Subcutaneous abdominal adipose tissue (tissue), 5 donors: Measurements from ENCODE around the gene INPP5A.
"Not testable (repeated sequence)": the region's sequence is repeated elsewhere in the genome, so short reads cannot be mapped to it uniquely, and the experiment has no call there.

ENCODE experiments used
- H3K27ac ChIP-seq: one replicate; pipeline ENCODE4 v1.7.0; 2013; ENCODE audit warnings: low read depth, mild to moderate bottlenecking, inconsistent platforms, low read length, moderate library complexity
- H3K27me3 ChIP-seq, 5 donors: one replicate each; pipeline ENCODE4 v1.7.0; 2013; ENCODE audit warnings: low read length in 5 of 5, inconsistent platforms in 1 of 5; ENCODE audit not compliant: control insufficient read depth in 5 of 5, insufficient read depth in 4 of 5
- H3K36me3 ChIP-seq, 5 donors: one replicate each; pipeline ENCODE4 v1.7.0; 2013; ENCODE audit warnings: low read length in 5 of 5; ENCODE audit not compliant: control insufficient read depth in 5 of 5, insufficient read depth in 5 of 5
- H3K4me1 ChIP-seq, 5 donors: one replicate each; pipeline ENCODE4 v1.7.0; 2013; ENCODE audit warnings: low read length in 5 of 5, mild to moderate bottlenecking in 3 of 5, moderate library complexity in 1 of 5; ENCODE audit not compliant: control insufficient read depth in 5 of 5, insufficient read depth in 5 of 5
- H3K4me3 ChIP-seq, 5 donors: one replicate each; pipeline ENCODE4 v1.7.0; 2013; ENCODE audit warnings: low read length in 5 of 5, low read depth in 1 of 5
- H3K9ac ChIP-seq, 5 donors: one replicate each; pipeline ENCODE4 v1.7.0; 2013; ENCODE audit warnings: low read length in 5 of 5, mild to moderate bottlenecking in 4 of 5, moderate library complexity in 3 of 5
- H3K9me3 ChIP-seq, 5 donors: one replicate each; pipeline ENCODE4 v1.7.0; 2013; ENCODE audit warnings: low read length in 5 of 5; ENCODE audit not compliant: control insufficient read depth in 5 of 5
- donor health status: healthy.
- donor health status: healthy.
- donor health status: healthy.
- donor health status: healthy.
- donor health status: healthy.

Gene INPP5A

DNA sequence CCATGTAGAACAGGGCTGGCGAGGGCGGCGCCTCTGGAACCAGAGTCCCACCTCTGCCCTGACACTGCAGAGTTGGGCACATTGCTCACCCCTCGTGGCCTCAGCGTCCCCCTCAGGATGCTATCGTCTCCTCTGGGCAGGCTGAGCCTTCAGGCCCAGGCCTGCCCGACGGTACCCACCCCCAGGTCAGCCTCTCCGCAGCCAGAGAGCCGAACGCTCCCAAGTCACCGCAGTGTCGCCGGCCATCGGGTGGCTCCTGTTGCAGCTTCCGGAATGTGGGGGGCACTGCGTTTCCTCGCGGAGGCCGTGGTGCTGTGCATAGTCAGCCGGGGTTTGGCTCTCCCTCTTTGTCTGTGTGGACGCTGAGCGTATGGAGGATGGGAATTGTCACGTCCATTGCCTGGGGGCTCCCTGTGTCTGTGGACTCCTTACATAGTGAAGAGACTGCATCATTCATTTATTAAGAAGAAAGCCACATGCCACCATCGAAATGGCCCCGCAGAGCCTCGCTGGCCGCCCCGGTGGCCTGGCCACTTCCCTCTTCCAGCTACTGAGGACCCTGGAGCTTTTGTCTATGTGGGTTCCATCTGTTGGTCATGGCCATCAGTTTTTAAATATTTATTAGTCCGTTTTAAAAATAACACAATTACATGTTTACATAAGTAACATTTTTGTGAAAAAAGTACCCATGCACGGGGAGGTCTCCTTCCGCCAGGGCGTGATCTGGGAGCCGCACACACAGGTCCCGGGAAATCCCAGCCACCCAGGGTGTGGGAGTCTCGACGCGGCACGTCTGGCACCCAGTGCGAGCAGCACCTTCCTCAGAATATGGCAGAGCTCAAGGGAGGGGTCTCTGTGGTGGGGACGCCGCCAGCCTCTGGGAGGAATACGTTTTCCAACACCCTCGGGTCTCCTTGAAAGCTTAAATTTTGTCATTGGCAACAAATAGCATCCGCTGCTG lies 232.8 kb downstream of the INPP5A start:
- Histone ChIP-seq H3K9me3 (no peaks in the 10 kb centered on the region), H3K9ac (no peak overlapping the region), H3K27ac (no peak overlapping the region), H3K4me3 (no peak overlapping the region), H3K27me3 (peaks cover 0 to 5% (median 0%) of the 10 kb centered on the region in 5 donors), H3K36me3 (peaks cover 0 to 57% (median 40%) of the 10 kb centered on the region in 5 donors), H3K4me1 (peaks cover 0 to 7% (median 0%) of the 10 kb centered on the region in 5 donors)

DNA sequence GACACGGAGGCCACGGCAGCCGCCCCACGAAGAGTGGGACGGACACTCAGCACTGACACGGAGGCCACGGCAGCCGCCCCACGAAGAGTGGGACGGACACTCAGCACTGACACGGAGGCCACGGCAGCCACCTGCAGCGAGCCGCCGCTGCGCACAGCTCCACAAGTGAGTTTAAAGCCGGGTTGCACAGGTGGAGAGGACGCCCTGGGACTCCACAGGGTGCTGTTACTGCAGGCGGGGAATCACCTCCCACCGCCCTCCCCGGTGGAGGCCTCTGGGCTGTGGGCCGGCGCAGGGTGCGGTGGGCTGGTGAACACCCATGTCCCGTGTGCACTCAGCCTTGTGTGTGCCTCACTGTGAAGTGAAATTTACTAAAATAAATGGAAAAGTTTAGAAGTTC lies 235.2 kb downstream of the INPP5A start:
- not testable (repeated sequence) for H3K4me1 ChIP-seq, H3K9me3 ChIP-seq, H3K4me3 ChIP-seq, H3K27ac ChIP-seq, H3K27me3 ChIP-seq, H3K9ac ChIP-seq
- H3K36me3 ChIP-seq: peaks cover 0 to 58% (median 40%) of the 10 kb centered on the region in 5 donors

DNA sequence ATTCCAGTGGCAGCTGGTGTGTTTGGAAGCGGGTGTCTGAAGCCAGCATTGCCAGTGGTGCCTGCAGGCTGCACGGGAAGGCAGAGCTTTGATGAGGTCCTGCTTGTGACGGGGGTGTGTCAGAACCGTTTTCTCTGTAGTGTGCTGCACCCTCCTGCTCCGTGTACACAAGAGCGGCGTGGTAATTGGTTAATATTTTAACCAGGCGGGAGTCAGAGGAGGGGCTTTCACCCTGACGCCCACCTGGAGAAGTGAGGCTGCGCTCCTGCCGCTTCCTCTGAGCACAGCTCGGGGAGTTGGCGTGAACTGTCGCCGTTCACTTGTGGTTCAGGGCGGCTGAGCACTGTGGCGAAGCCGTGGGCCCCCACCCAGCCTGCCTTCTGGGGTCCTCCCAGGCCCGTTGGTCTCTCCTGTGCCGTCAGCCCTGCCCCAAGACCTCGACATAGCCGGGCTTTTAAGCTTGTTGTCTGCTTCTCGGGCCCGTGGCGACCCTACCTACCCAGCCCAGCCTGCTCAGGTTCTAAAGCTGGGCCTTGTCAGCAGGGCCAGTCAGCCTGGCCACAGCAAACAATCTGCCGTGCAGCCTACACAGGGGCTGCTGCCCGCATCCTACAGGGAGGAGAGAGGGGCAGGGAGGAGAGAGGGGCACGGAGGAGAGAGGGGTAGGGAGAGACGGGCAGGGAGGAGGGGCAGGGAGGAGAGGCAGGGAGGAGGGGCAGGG lies 236.8 kb downstream of the INPP5A start:
- no peak overlapping the region for H3K27ac ChIP-seq
- no peak overlapping the region for H3K9ac ChIP-seq
- H3K27me3 ChIP-seq: no peaks in the 10 kb centered on the region
- no peak overlapping the region for H3K4me3 ChIP-seq
- no peaks in the 10 kb centered on the region for H3K9me3 ChIP-seq
- H3K36me3 ChIP-seq: peaks cover 0 to 56% (median 38%) of the 10 kb centered on the region in 5 donors
- H3K4me1 ChIP-seq: no peaks in the 10 kb centered on the region

DNA sequence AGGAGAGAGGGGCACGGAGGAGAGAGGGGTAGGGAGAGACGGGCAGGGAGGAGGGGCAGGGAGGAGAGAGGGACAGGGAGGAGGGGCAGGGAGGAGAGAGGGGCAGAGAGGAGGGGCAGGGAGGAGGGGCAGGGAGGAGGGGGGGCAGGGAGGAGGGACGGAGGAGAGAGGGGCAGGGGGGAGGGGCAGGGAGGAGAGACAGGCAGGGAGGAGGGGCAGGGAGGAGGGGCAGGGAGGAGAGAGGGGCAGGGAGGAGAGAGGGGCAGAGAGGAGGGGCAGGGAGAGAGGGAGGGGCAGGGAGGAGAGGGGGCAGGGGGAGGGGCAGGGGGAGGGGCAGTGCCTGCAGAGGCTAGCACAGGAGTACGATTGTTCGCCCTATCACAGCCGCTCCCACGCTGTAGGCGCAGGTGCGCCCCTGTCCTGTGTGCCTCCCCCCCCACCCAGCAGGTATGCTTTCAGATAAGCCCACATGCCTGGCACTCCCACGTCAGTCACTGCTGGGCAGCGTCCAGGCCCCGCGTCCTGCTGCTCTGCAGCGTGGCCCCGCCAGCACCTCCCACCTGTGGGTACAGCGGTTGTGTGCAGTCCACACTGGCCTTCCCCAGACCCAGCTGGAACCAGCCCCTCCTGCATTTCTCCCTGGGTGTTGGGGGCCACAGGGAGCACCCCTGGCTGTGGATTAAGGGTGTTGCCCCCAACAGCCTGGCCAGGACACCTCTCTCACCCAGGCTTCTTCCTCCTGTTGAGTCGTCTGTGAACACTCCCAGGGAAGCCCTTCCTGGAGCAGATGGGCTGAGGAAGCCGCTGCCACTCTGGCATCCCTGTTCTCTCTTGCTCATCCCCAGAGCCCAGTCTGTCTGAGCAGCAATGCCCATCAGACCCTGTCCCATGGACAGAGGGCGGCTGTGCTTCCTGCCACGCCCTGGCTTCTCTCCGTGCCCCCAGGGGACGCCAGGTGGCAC lies 237.6 kb downstream of the INPP5A start:
- peaks cover 0 to 59% (median 45%) of the 10 kb centered on the region in 5 donors for H3K36me3 ChIP-seq

DNA sequence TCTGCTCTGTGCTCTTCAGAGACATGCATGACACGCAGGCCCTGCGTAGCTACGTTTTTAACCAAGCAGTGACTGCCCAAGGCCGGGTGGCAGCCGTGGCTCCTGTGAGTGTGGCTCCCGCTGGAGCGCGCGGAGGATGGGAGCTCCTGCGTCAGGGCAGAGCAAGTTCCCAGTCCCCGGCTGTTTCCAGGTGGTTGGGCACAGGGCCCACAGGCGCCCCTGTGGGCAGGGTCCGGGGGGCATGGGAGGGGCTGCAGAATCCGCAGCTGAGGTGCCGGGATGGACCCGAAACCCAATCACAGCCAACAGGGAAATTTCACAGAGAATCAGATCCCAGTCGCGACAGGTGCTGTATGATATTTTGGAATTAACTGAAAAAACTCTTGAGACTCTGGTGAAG lies 238.6 kb downstream of the INPP5A start:
- no peaks in the 10 kb centered on the region for H3K27me3 ChIP-seq
- no peak overlapping the region for H3K27ac ChIP-seq
- H3K9ac ChIP-seq: no peak overlapping the region
- H3K4me1 ChIP-seq: no peaks in the 10 kb centered on the region
- H3K9me3 ChIP-seq: no peaks in the 10 kb centered on the region
- H3K36me3 ChIP-seq: peaks cover 0 to 58% (median 43%) of the 10 kb centered on the region in 5 donors
- H3K4me3 ChIP-seq: no peak overlapping the region

More for the DNA sequence above, 237.6 kb downstream of the INPP5A start:
- H3K9ac ChIP-seq: no peak overlapping the region
- no peak overlapping the region for H3K4me3 ChIP-seq
- no peaks in the 10 kb centered on the region for H3K9me3 ChIP-seq
- no peak overlapping the region for H3K27ac ChIP-seq
- no peaks in the 10 kb centered on the region for H3K4me1 ChIP-seq
- H3K27me3 ChIP-seq: no peaks in the 10 kb centered on the region

DNA sequence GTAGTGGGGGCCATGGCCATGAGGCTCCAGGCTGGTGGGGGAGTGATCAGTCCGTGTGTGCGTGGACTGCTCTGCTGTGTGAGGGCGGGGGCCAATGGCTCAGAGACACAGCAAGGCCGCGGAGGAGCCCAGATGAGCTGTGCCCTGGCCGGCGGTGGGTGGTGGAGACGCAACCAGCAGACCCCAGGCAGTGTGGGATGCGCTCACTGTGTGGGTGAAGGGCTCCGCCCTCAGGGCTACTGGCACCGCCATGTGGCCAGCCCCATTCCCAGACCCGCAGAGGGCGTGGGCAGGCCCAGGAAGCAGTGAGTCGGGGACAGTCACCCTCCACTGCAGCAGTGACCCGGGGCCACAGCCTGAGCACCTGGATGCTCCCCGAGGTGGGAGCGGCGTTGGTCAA lies 239.2 kb downstream of the INPP5A start:
- Histone ChIP-seq H3K27ac (no peak overlapping the region), H3K36me3 (peaks cover 0 to 60% (median 45%) of the 10 kb centered on the region in 5 donors), H3K27me3 (no peaks in the 10 kb centered on the region), H3K9me3 (no peaks in the 10 kb centered on the region), H3K4me3 (no peak overlapping the region), H3K4me1 (no peaks in the 10 kb centered on the region), H3K9ac (no peak overlapping the region)

DNA sequence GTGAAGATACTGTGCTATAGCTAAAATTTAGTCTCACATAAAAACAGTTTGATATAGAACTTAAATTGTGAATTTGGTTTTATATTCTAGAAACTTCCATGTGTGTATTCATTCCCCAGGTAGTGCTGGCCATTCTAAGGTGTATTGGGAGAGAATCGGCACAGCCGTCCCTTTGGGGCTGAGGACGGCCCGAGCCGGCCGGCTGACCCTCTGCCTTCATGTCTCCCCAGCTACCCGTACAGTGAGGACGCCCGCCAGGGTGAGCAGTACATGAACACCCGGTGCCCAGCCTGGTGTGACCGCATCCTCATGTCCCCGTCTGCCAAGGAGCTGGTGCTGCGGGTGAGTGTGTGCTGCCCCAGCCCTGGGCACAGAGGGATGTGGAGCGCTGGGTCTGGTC lies 239.9 kb downstream of the INPP5A start:
- Histone ChIP-seq H3K27me3 (no peaks in the 10 kb centered on the region), H3K4me1 (no peaks in the 10 kb centered on the region), H3K36me3 (peaks cover 0 to 66% (median 51%) of the 10 kb centered on the region in 5 donors), H3K9me3 (no peaks in the 10 kb centered on the region), H3K27ac (no peak overlapping the region), H3K9ac (no peak overlapping the region), H3K4me3 (no peak overlapping the region)

DNA sequence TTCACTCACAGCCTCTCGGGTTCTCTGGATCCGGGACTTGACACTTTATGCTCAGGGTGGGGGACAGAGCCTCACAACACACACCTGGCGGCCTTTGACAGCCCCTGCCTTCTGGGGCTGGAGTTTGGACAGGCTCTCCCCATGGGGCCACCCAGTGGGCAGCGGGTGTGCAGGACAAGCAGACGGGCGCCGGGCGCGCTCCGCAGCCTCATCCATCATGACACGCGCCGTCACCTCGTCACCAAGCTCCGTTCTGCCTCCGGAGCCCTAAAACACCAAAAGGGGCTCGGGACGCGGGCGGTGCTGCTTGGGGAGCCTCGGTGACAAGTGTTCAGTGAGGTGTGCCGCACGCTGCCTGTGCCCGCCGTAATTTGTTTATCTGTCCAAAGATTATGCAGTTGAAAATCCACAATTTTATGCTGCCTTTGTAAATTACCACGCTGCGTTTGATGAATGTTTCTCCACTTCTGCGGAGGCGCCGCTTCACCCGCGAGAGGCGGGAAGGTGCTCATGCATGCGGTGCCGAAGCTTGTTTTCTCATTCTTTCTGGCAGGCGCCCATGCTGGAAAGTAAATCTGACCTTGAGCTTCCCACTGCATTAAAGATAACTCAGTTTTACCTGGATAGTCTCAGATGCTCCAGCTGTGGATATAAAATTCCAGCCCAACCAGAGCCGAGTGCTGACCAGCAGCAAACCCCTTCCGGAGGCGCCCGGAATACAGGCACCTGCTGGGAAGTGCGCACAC lies 242.1 kb downstream of the INPP5A start:
- peaks cover 4 to 72% (median 52%) of the 10 kb centered on the region in 5 donors for H3K36me3 ChIP-seq
- H3K9ac ChIP-seq: no peak overlapping the region
- peaks cover 1 to 11% (median 10%) of the 10 kb centered on the region in 5 donors for H3K27me3 ChIP-seq
- no peak overlapping the region for H3K4me3 ChIP-seq
- H3K27ac ChIP-seq: no peak overlapping the region
- H3K9me3 ChIP-seq: no peaks in the 10 kb centered on the region
- H3K4me1 ChIP-seq: peaks cover 0 to 2% (median 0%) of the 10 kb centered on the region in 5 donors

DNA sequence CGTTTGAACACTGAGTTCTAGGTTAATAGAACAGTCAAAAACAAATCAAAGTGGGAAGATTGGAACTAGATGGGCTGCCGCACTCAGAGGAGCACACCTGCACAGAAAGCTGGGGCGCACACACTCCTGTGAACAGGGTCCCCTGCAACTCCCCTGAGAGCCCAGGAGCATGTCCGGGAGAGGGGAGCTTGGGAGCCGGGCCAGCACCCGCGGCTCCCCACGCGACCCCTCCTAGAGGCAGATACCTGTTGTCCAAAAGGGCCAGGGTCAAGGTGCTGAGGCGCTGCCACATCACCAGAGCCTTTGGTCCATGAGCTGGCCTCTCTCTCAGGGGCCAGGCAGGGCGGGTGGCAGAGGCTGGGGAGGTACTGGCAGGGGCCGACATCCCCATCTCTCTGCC lies 242.8 kb downstream of the INPP5A start:
- Histone ChIP-seq H3K9me3 (no peaks in the 10 kb centered on the region), H3K9ac (no peak overlapping the region), H3K36me3 (peaks cover 4 to 69% (median 52%) of the 10 kb centered on the region in 5 donors)

More for the DNA sequence above, 242.8 kb downstream of the INPP5A start:
- H3K27me3 ChIP-seq: peaks cover 5 to 15% (median 10%) of the 10 kb centered on the region in 5 donors
- no peak overlapping the region for H3K4me3 ChIP-seq
- peaks cover 0 to 4% (median 0%) of the 10 kb centered on the region in 5 donors for H3K4me1 ChIP-seq
- H3K27ac ChIP-seq: no peak overlapping the region
